Activated CD4-positive, alpha-beta memory T cell treated with anti-CD3 and anti-CD28 coated beads for 36 hours (primary cell): ENCODE results near the gene EEF1A1. TPM values are rescaled to one million over a fixed set of nuclear protein-coding genes. Genes with fewer than 3 reads are reported as not detected.
"Not testable (repeated sequence)": the region's sequence is repeated elsewhere in the genome, so short reads cannot be mapped to it uniquely, and the experiment has no call there.

Experiments used
- CTCF ChIA-PET: fragments of 350-600 bp; sonication (Branson Sonifier 250); formaldehyde crosslinking; loops from one replicate; lab custom pipeline; 2021; ENCODE audit warnings: antibody characterized with exemption, inconsistent platforms; lab: Charles Lee
- POLR2A ChIA-PET: fragments of 350-600 bp; sonication (Branson Sonifier 250); formaldehyde crosslinking; loops from one replicate; lab custom pipeline; 2021; ENCODE audit warnings: antibody characterized with exemption; lab: Charles Lee
- DNase-seq: peaks from one replicate; pipeline ENCODE4 v3.0.0-alpha.2; 2020
- H3K27ac Mint-ChIP-seq: one replicate; pipeline ENCODE4 v1.8.0; 2021; ENCODE audit warnings: mixed read lengths
- H3K27me3 Mint-ChIP-seq: one replicate; pipeline ENCODE4 v1.8.0; 2021; ENCODE audit warnings: mixed read lengths
- H3K36me3 Mint-ChIP-seq: one replicate; pipeline ENCODE4 v1.8.0; 2021; ENCODE audit warnings: mixed read lengths
- H3K4me1 Mint-ChIP-seq: one replicate; pipeline ENCODE4 v1.8.0; 2021; ENCODE audit warnings: low read depth, mixed read lengths
- H3K4me3 Mint-ChIP-seq: one replicate; pipeline ENCODE4 v1.8.0; 2021; ENCODE audit warnings: mild to moderate bottlenecking, mixed read lengths
- H3K9me3 Mint-ChIP-seq: one replicate; pipeline ENCODE4 v1.8.0; 2021; ENCODE audit warnings: mixed read lengths
- intact Hi-C: fragments of 100-400 bp; cut with micrococcal nuclease; formaldehyde crosslinking; loops from one replicate; pipeline ENCODE4 v1.15.1; 2023
- total RNA-seq, 2 experiments: library from RNA; stranded (reverse); gene quantifications; one replicate each; pipeline ENCODE4 v1.2.3, GENCODE V29; 2021

Gene EEF1A1
- total RNA-seq, result over 10,000 TPM; 16,691 to 17,144 TPM

DNA sequence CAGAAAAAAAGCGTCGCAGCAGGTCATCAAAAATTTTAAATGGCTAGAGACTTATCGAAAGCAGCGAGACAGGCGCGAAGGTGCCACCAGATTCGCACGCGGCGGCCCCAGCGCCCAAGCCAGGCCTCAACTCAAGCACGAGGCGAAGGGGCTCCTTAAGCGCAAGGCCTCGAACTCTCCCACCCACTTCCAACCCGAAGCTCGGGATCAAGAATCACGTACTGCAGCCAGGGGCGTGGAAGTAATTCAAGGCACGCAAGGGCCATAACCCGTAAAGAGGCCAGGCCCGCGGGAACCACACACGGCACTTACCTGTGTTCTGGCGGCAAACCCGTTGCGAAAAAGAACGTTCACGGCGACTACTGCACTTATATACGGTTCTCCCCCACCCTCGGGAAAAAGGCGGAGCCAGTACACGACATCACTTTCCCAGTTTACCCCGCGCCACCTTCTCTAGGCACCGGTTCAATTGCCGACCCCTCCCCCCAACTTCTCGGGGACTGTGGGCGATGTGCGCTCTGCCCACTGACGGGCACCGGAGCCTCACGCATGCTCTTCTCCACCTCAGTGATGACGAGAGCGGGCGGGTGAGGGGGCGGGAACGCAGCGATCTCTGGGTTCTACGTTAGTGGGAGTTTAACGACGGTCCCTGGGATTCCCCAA lies at the start of gene EEF1A1:
EEF1A1 (minus strand) TSS at position 345 of the 663 bp plus-strand sequence. CDS start 1,006 bp downstream, outside the sequence.
- Mint-ChIP-seq H3K4me3 (peak within 1 kb of the TSS; percentile 98), H3K4me1 (peaks cover 39% of the 10 kb centered on the region), H3K36me3 (peaks cover 50% of the 10 kb centered on the region), H3K27me3 (peaks cover 17% of the 10 kb centered on the region), H3K27ac (peak within 1 kb of the TSS; percentile 100), H3K9me3 (no peaks in the 10 kb centered on the region)
- ChIA-PET POLR2A (interaction anchor here (0.9 to 6.4 kb wide), 18 partner anchors 8 to 1763 kb away, joined by 3 to 82 read pairs (median 4); partner anchors contain the start of genes CD109, CGAS, MTO1 and SLC17A5), CTCF (interaction anchor here (0.7 to 2.9 kb wide), 4 partner anchors 59 to 132 kb away, joined by 3 to 15 read pairs (median 8); partner anchors contain the start of genes MTO1 and SLC17A5)
- intact Hi-C loops, result loop anchor here (1.0 to 2.0 kb wide), 10 partner anchors 59 to 1764 kb away; partner anchors contain the start of genes COX7A2, KCNQ5, MTO1 and TMEM30A
- peak; percentile 100 for DNase-seq

GRCh38 chr6:73569121-73569520 lies 48.3 kb upstream of the EEF1A1 start:
- intact Hi-C loops, result no loop called here
- POLR2A ChIA-PET, result no interaction called here
- DNase-seq, result no peak
- Mint-ChIP-seq H3K9me3 (no peaks in the 10 kb centered on the region), H3K4me3 (no peak overlapping the region), H3K4me1 (no peaks in the 10 kb centered on the region), H3K36me3 (no peaks in the 10 kb centered on the region), H3K27ac (no peak overlapping the region), H3K27me3 (no peaks in the 10 kb centered on the region)
- CTCF ChIA-PET, result no interaction called here

DNA sequence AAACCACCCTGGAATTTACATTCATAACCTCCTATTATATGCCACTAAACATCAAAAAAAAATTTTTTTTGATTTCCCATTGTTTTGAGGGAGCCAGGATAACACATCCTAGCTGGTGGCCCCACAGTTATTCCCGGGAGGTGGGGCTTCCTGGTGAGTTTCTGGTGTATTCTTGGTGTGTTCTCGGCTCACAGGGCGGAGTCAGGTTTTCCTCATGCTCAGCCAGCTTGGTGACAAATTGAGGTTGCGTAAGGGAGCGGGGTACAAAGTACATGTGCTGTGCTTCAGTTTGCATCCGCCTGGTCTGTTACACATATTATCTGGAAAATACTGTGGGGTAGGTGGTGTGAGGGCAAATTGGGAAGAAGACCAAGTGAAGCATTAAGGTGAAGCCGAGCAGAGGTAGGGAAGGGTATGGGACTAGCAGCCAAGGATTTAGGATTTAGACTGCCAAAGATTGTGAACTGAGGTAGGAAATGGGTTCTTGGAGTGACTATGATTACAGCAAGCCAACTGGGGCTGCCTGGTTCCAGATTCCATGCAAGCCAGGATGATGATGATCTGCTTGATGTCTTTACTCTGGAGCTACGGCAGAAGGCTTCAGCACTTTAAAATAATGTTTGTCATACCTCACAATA lies 46.2 kb upstream of the EEF1A1 start:
- CTCF ChIA-PET, result no interaction called here
- H3K27ac Mint-ChIP-seq, result no peak overlapping the region
- POLR2A ChIA-PET, result interaction anchor here (0.8 kb wide), 1 partner anchor 13 kb away, joined by 4 read pairs; no protein-coding TSS in a partner anchor
- no peak overlapping the region for H3K4me3 Mint-ChIP-seq
- no peaks in the 10 kb centered on the region for H3K27me3 Mint-ChIP-seq
- no peaks in the 10 kb centered on the region for H3K9me3 Mint-ChIP-seq
- intact Hi-C loops, result no loop called here
- H3K4me1 Mint-ChIP-seq, result no peaks in the 10 kb centered on the region
- no peak for DNase-seq
- no peaks in the 10 kb centered on the region for H3K36me3 Mint-ChIP-seq

DNA sequence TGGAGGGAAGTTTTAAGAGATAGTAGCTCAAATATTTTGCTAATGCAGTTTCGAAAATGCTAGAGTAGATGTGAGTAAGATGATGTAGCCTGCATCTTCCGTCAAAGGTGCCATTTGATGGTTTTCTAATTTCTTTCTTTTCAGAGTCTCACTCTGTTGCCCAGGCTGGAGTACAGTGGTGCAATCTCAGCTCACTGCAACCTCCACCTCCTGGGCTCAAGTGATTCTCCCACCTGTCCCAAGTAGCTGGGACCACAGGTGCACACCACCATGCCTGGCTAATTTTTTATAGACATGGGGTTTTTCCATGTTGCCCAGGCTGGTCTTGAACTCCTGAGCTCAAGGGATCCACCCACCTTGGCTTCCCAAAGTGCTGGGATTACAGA lies 45.6 kb upstream of the EEF1A1 start:
- H3K27me3 Mint-ChIP-seq, H3K36me3 Mint-ChIP-seq, H3K4me1 Mint-ChIP-seq, intact Hi-C loops, H3K9me3 Mint-ChIP-seq, H3K4me3 Mint-ChIP-seq, H3K27ac Mint-ChIP-seq, DNase-seq, CTCF ChIA-PET: not testable (repeated sequence)
- POLR2A ChIA-PET, result interaction anchor here (0.8 kb wide), 1 partner anchor 13 kb away, joined by 4 read pairs; no protein-coding TSS in a partner anchor

- Mint-ChIP-seq H3K27ac (no peak overlapping the region), H3K4me1 (peaks cover 2% of the 10 kb centered on the region), H3K9me3 (no peaks in the 10 kb centered on the region), H3K27me3 (no peaks in the 10 kb centered on the region), H3K36me3 (no peaks in the 10 kb centered on the region), H3K4me3 (no peak overlapping the region)
- intact Hi-C loops, result no loop called here
- no peak for DNase-seq
- ChIA-PET CTCF (no interaction called here), POLR2A (interaction anchor here (0.8 kb wide), 1 partner anchor 14 kb away, joined by 4 read pairs; no protein-coding TSS in a partner anchor)
Observed at GRCh38 chr6:73565767-73566485, 45.1 kb upstream of the EEF1A1 start.

GRCh38 chr6:73564578-73565345 lies 43.9 kb upstream of the EEF1A1 start:
- peak; percentile 26 for DNase-seq
- no peak overlapping the region for H3K27ac Mint-ChIP-seq
- H3K36me3 Mint-ChIP-seq, result no peaks in the 10 kb centered on the region
- intact Hi-C loops, result no loop called here
- H3K4me1 Mint-ChIP-seq, result peaks cover 13% of the 10 kb centered on the region
- no peaks in the 10 kb centered on the region for H3K27me3 Mint-ChIP-seq
- no peaks in the 10 kb centered on the region for H3K9me3 Mint-ChIP-seq
- ChIA-PET CTCF (no interaction called here), POLR2A (no interaction called here)
- no peak overlapping the region for H3K4me3 Mint-ChIP-seq

DNA sequence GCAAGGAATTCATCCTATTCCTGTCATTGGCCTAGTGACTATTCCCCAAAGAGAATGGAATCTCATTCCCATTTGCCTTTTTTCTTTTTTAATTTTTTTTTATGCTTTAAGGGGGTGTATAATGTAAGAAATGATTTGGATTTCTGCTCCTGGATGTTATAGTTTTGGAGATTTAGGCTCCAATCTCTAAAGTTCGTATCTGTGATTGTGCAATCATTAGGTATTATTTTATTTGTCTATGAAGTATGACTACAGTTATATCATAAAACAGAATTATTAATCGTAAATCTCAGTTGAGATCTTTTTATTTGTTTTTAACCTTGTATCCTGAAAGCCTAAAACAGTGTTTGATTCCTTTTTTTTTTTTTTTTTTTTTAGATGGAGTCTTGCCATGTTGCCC lies 41.7 kb upstream of the EEF1A1 start:
- Mint-ChIP-seq H3K27me3 (no peaks in the 10 kb centered on the region), H3K4me3 (no peak overlapping the region)
- POLR2A ChIA-PET, result no interaction called here

GRCh38 chr6:73560853-73561407 lies 40.1 kb upstream of the EEF1A1 start:
- Mint-ChIP-seq H3K4me1 (peaks cover 19% of the 10 kb centered on the region), H3K36me3 (no peaks in the 10 kb centered on the region), H3K4me3 (no peak overlapping the region), H3K9me3 (no peaks in the 10 kb centered on the region), H3K27me3 (no peaks in the 10 kb centered on the region), H3K27ac (peak overlapping the region; percentile 2)
- DNase-seq, result no peak
- POLR2A ChIA-PET, result interaction anchor here (1.0 kb wide), 1 partner anchor 41 kb away, joined by 3 read pairs; no protein-coding TSS in a partner anchor
- intact Hi-C loops, result loop anchor here (1.0 kb wide), 1 partner anchor 19 kb away; no protein-coding TSS in a partner anchor
- CTCF ChIA-PET, result no interaction called here

More for the DNA sequence above, 41.7 kb upstream of the EEF1A1 start:
- H3K27ac Mint-ChIP-seq, result no peak overlapping the region
- intact Hi-C loops, result no loop called here
- CTCF ChIA-PET, result no interaction called here
- H3K9me3 Mint-ChIP-seq, result no peaks in the 10 kb centered on the region
- peaks cover 19% of the 10 kb centered on the region for H3K4me1 Mint-ChIP-seq
- no peaks in the 10 kb centered on the region for H3K36me3 Mint-ChIP-seq
- no peak for DNase-seq

GRCh38 chr6:73560182-73560732 lies 39.4 kb upstream of the EEF1A1 start:
- no peak overlapping the region for H3K4me3 Mint-ChIP-seq
- CTCF ChIA-PET, result no interaction called here
- intact Hi-C loops, result loop anchor here (1.0 kb wide), 1 partner anchor 20 kb away; no protein-coding TSS in a partner anchor

GRCh38 chr6:73559399-73559794 lies 38.6 kb upstream of the EEF1A1 start:
- H3K9me3 Mint-ChIP-seq, H3K27ac Mint-ChIP-seq, H3K27me3 Mint-ChIP-seq, intact Hi-C loops, H3K4me3 Mint-ChIP-seq, H3K36me3 Mint-ChIP-seq, DNase-seq: not testable (repeated sequence)
- H3K4me1 Mint-ChIP-seq, result peaks cover 19% of the 10 kb centered on the region
- CTCF ChIA-PET, result interaction anchor here (1.6 to 2.0 kb wide), 2 partner anchors 11 to 14 kb away, joined by 4 to 7 read pairs; no protein-coding TSS in a partner anchor
- POLR2A ChIA-PET, result interaction anchor here (0.8 kb wide), 1 partner anchor 21 kb away, joined by 3 read pairs; no protein-coding TSS in a partner anchor

More at GRCh38 chr6:73560182-73560732, 39.4 kb upstream of the EEF1A1 start:
- DNase-seq, result peak; percentile 21
- H3K4me1 Mint-ChIP-seq, result peaks cover 19% of the 10 kb centered on the region
- H3K27me3 Mint-ChIP-seq, result no peaks in the 10 kb centered on the region
- no peaks in the 10 kb centered on the region for H3K36me3 Mint-ChIP-seq
- H3K9me3 Mint-ChIP-seq, result no peaks in the 10 kb centered on the region
- H3K27ac Mint-ChIP-seq, result peak overlapping the region; percentile 2
- POLR2A ChIA-PET, result interaction anchor here (0.6 to 1.0 kb wide), 2 partner anchors 40 to 47 kb away, joined by 3 to 5 read pairs; no protein-coding TSS in a partner anchor
